Measurements from ENCODE around the gene PYGM. TPM values are rescaled to one million over a fixed set of nuclear protein-coding genes. Genes with fewer than 3 reads are reported as not detected.

PYGM gene
- total and polyA plus RNA-seq, 7 experiments from 2014 or later = 0.26 to 16.2 (median 12.3) TPM

DNA sequence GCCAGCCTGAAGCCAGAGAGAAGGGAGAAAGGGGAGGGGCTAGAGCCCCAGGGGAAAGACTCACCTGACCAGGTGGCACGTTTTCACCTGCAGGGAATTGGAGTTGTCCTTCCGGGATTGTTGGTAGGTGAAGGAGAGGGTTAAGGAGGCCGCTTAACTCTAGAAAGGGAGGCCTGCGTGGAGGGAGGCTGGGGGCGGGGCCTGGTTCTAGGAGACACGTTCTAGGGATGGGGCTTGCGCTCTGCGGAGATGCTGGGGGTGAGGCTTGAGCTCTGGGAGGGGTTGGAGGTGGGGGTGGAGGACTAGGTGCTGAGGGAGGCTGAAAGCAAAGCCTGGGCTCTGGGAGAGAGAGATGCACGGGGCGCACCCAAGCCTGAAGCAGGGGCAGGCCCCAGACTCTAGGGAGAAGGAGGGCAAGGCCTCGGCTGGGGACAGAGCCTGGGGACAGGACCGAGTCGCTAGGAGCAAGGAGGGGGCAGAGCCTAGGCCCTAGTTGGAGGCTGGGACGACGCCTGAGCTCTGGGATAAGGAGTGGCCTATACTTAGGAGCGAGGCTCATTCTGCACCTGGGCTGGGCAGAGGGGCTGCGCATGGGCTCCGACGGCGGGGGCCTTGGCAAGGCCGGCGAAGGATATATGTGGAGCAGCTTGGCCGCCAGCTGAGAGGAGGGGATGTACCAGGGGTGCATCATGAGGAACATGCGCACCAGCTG is 18.2 kb downstream of the PYGM start:
- Mint-ChIP-seq H3K27me3 (no peaks in the 10 kb centered on the region), H3K27ac (peak overlapping the region; percentile 18 to 85 (median 76)), H3K36me3 (peaks cover 4 to 24% (median 11%) of the 10 kb centered on the region in 5 donors), H3K9me3 (peaks cover 0 to 5% (median 0%) of the 10 kb centered on the region in 11 donors), H3K4me3 (peak overlapping the region; percentile 72 to 99 (median 81)), H3K4me1 (peaks cover 25 to 49% (median 38%) of the 10 kb centered on the region in 7 donors)
- Histone ChIP-seq H3K9me3 (ENCODE audit: control insufficient read depth in 2 of 3, low read length in 3 of 3) (no peaks in the 10 kb centered on the region), H3K36me3 (ENCODE audit: control insufficient read depth in 2 of 3, insufficient read depth in 3 of 3, low read length in 3 of 3) (peaks cover 7 to 69% (median 14%) of the 10 kb centered on the region in 3 experiments), H3K27me3 (ENCODE audit: control insufficient read depth in 2 of 2, insufficient read depth in 2 of 2, low read length in 2 of 2) (no peaks in the 10 kb centered on the region), H3K4me3 (ENCODE audit: low read length) (peak overlapping the region; percentile 98), H3K4me1 (ENCODE audit: control insufficient read depth in 2 of 2, insufficient read depth in 2 of 2, low read length in 2 of 2) (peaks cover 6 to 16% of the 10 kb centered on the region in 2 donors), H3K27ac (ENCODE audit: low read depth, low read length) (peak overlapping the region; percentile 97)
- CTCF ChIA-PET = interaction anchor here (0.6 to 18.4 kb wide), 8 partner anchors 8 to 105 kb away, joined by 3 to 305 read pairs (median 4); partner anchors contain the start of genes PYGM and SF1
- intact Hi-C loops (cut with micrococcal nuclease) = loop anchor here (1.0 to 10.0 kb wide), 4 partner anchors 18 to 381 kb away; partner anchors contain the start of genes ARL2 (in 1 of the 2), FAU (in 1 of the 2), MRPL49 (in 1 of the 2) and NRXN2 (in 1 of the 2)
- DNase-seq (no peak), ATAC-seq (no peak)
- POLR2A ChIA-PET = interaction anchor here (0.8 to 39.7 kb wide), 11 partner anchors 8 to 390 kb away, joined by 3 to 1956 read pairs (median 4); partner anchors contain the start of genes MAP4K2, NRXN2, PYGM and SF1

DNA sequence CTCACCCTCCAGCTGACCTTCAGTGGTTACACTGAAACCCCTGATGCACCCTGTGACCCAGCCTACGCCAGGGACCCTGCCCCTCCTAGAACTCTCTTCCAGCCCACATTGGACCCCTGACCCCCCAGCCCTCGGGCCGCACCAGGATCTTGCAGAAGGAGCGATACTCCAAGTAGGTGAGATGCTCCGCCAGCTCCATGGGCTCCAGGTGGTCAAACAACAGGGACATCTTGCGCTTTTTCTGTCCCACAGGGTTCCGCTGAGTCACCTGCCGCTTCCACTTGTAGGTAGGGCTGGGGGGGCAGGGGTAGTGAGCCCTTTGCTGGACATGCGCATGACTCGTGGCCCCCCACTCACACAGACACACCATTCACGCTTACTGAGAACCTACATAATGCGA is 19.9 kb downstream of the PYGM start:
- Mint-ChIP-seq H3K27ac (peak overlapping the region in 5 of 9 donors; percentile 41 to 90 (median 83)), H3K4me3 (peak overlapping the region in 4 of 10 donors; percentile 65 to 84 (median 76))
- intact Hi-C loops (cut with micrococcal nuclease) = loop anchor here (5.0 to 10.0 kb wide), 2 partner anchors 272 to 375 kb away; partner anchors contain the start of genes ARL2 (in 1 of the 2), TM7SF2 (in 1 of the 2) and ZNHIT2 (in 1 of the 2)

DNA sequence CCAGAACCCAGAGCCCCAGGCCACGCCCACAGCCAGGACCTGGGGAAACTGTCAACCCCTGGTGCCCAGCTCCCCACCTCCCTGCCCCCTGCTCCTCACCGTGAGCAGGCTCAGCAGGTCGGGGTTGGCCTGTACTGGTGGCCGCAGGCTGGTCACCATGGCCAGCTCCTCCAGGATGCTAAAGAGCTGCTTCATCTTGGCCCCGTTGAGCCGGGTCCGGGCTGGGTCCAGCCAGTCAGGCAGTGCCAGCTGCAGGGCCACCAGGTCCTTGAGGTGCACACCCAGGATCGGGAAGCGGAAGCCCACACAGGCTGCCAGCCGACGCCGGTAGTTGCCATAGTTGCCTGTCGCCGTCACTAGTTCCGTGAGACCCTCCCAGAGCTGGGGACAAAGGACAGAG is 23.1 kb downstream of the PYGM start:
- H3K36me3 ChIP-seq (ENCODE audit: control insufficient read depth in 2 of 3, insufficient read depth in 3 of 3, low read length in 3 of 3) = peaks cover 15 to 94% (median 39%) of the 10 kb centered on the region in 3 experiments
- ChIA-PET POLR2A (interaction anchor here (1.1 to 39.7 kb wide), 3 partner anchors 8 to 49 kb away, joined by 3 to 1956 read pairs (median 3); partner anchors contain the start of genes PYGM and SF1), CTCF (no interaction called here)
- ATAC-seq (no peak), DNase-seq (no peak)
- Mint-ChIP-seq H3K4me3 (peak overlapping the region in 3 of 10 donors; percentile 9 to 64 (median 61)), H3K9me3 (no peaks in the 10 kb centered on the region), H3K4me1 (peaks cover 21 to 64% (median 49%) of the 10 kb centered on the region in 7 donors), H3K27me3 (no peaks in the 10 kb centered on the region), H3K36me3 (peaks cover 4 to 38% (median 23%) of the 10 kb centered on the region in 5 donors), H3K27ac (peak overlapping the region in 4 of 9 donors; percentile 16 to 83 (median 76))
- H3K4me1 ChIP-seq (ENCODE audit: control insufficient read depth in 2 of 2, insufficient read depth in 2 of 2, low read length in 2 of 2) = peaks cover 0 to 13% of the 10 kb centered on the region in 2 donors
- H3K9me3 ChIP-seq (ENCODE audit: control insufficient read depth in 2 of 3, low read length in 3 of 3) = no peaks in the 10 kb centered on the region
- H3K27ac ChIP-seq (ENCODE audit: low read depth, low read length) = peak overlapping the region; percentile 23
- no peak overlapping the region for H3K4me3 ChIP-seq (ENCODE audit: low read length)
- no peaks in the 10 kb centered on the region for H3K27me3 ChIP-seq (ENCODE audit: control insufficient read depth in 2 of 2, insufficient read depth in 2 of 2, low read length in 2 of 2)
- intact Hi-C loops (cut with micrococcal nuclease) = no loop called here

More for the DNA sequence above, 19.9 kb downstream of the PYGM start:
- Histone ChIP-seq H3K4me3 (ENCODE audit: low read length) (no peak overlapping the region), H3K27me3 (ENCODE audit: control insufficient read depth in 2 of 2, insufficient read depth in 2 of 2, low read length in 2 of 2) (no peaks in the 10 kb centered on the region), H3K36me3 (ENCODE audit: control insufficient read depth in 2 of 3, insufficient read depth in 3 of 3, low read length in 3 of 3) (peaks cover 15 to 80% (median 31%) of the 10 kb centered on the region in 3 experiments), H3K27ac (ENCODE audit: low read depth, low read length) (no peak overlapping the region), H3K4me1 (ENCODE audit: control insufficient read depth in 2 of 2, insufficient read depth in 2 of 2, low read length in 2 of 2) (peaks cover 0 to 16% of the 10 kb centered on the region in 2 donors), H3K9me3 (ENCODE audit: control insufficient read depth in 2 of 3, low read length in 3 of 3) (no peaks in the 10 kb centered on the region)
- ChIA-PET POLR2A (interaction anchor here (0.6 to 39.7 kb wide), 4 partner anchors 15 to 372 kb away, joined by 3 to 1956 read pairs (median 5); partner anchors contain the start of genes PYGM, SF1 and TM7SF2), CTCF (interaction anchor here (1.4 to 18.4 kb wide), 2 partner anchors 18 to 28 kb away, joined by 4 to 305 read pairs; partner anchors contain the start of gene PYGM)
- Mint-ChIP-seq H3K4me1 (peaks cover 25 to 56% (median 39%) of the 10 kb centered on the region in 7 donors), H3K9me3 (peaks cover 0 to 5% (median 0%) of the 10 kb centered on the region in 11 donors), H3K36me3 (peaks cover 4 to 33% (median 18%) of the 10 kb centered on the region in 5 donors), H3K27me3 (no peaks in the 10 kb centered on the region)
- no peak for ATAC-seq
- DNase-seq = no peak

DNA sequence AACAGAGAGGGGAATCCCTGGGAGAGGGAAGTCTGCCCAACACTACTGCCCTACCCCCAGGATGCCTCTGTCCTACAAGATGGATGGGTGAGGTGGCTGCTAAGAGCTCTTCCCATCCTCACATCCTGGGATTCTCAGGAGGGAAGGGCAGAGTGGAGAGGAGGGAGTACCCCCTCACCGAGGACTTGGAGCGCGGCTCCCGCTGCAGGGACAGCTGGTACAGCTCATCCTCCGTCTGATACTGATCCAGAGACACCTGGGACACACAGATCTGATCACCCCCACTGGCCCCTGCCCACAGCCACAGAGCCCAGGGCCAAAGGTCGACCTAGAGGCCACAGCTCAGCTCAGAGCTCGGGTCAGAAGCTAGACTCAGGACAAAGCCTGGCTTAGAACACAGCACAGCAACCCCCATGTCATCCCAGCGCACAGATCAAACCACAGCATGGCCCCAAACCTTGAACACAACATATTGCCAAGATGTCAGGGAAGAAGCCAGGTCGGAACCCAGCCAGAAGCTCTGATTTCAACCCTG is 24.0 kb downstream of the PYGM start:
- H3K4me3 Mint-ChIP-seq = peak overlapping the region in 2 of 10 donors; percentile 41 to 64
- H3K4me1 Mint-ChIP-seq = peaks cover 14 to 60% (median 44%) of the 10 kb centered on the region in 7 donors
- H3K27ac ChIP-seq (ENCODE audit: low read depth, low read length) = no peak overlapping the region
- no peaks in the 10 kb centered on the region for H3K9me3 ChIP-seq (ENCODE audit: control insufficient read depth in 2 of 3, low read length in 3 of 3)
- H3K27me3 Mint-ChIP-seq = no peaks in the 10 kb centered on the region
- intact Hi-C loops (cut with micrococcal nuclease) = no loop called here
- ATAC-seq = no peak
- peaks cover 0 to 6% of the 10 kb centered on the region in 2 donors for H3K4me1 ChIP-seq (ENCODE audit: control insufficient read depth in 2 of 2, insufficient read depth in 2 of 2, low read length in 2 of 2)
- peaks cover 15 to 93% (median 37%) of the 10 kb centered on the region in 3 experiments for H3K36me3 ChIP-seq (ENCODE audit: control insufficient read depth in 2 of 3, insufficient read depth in 3 of 3, low read length in 3 of 3)
- DNase-seq = no peak
- H3K9me3 Mint-ChIP-seq = no peaks in the 10 kb centered on the region
- ChIA-PET POLR2A (interaction anchor here (0.8 to 39.7 kb wide), 6 partner anchors 10 to 134 kb away, joined by 3 to 1956 read pairs (median 3); partner anchors contain the start of genes PYGM and SF1), CTCF (interaction anchor here (0.6 kb wide), 1 partner anchor 44 kb away, joined by 3 read pairs; no protein-coding TSS in a partner anchor)
- no peaks in the 10 kb centered on the region for H3K27me3 ChIP-seq (ENCODE audit: control insufficient read depth in 2 of 2, insufficient read depth in 2 of 2, low read length in 2 of 2)
- H3K4me3 ChIP-seq (ENCODE audit: low read length) = no peak overlapping the region
- H3K36me3 Mint-ChIP-seq = peaks cover 4 to 41% (median 26%) of the 10 kb centered on the region in 5 donors
- H3K27ac Mint-ChIP-seq = peak overlapping the region in 7 of 9 donors; percentile 16 to 83 (median 60)

DNA sequence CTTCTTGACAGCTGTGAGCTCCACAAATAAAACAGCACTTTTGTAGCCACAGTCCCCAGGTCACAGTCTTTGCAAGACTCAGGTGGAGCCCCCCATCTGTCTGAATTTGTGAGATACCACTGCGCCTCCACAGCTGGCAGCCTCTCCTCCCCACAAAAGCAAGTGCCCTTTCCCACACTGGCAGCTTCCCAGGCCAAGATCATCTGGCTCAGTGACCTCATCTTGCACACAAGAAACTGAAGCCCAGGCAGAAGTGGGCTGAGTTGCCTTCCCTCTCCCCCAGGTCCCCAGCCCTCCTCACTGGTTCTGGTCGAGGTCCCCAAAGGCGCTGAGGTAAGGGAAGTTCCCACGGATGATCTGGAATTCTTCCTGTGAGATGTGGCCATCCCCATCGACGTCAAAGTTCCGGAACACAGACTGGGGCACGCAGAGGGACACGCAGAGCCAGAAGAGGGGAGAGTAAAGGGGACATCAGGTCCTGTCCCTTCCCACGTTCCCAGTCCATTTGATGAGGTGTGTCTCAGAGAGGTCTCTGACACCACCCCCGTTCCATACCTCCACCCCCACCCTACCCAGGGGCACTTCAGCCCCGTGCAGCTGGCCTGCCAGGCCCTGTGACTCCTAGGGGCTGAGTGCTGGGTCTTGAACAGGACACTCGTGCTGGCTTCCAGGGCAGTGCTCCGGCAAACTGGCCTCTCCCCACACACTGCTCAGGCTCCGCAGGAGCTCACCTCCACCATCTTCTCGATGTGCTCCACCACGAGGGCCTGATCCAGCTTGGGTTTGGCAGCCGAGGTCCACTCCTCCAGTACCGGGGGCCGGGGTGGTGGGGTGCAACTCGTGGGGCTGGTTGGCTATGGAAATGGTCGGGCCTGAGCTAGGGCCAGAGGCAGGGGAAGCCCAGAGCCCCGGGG is 24.7 kb downstream of the PYGM start:
- Histone ChIP-seq H3K4me3 (ENCODE audit: low read length) (no peak overlapping the region), H3K27ac (ENCODE audit: low read depth, low read length) (peak overlapping the region; percentile 7), H3K4me1 (ENCODE audit: control insufficient read depth in 2 of 2, insufficient read depth in 2 of 2, low read length in 2 of 2) (peaks cover 0 to 6% of the 10 kb centered on the region in 2 donors), H3K36me3 (ENCODE audit: control insufficient read depth in 2 of 3, insufficient read depth in 3 of 3, low read length in 3 of 3) (peaks cover 16 to 93% (median 40%) of the 10 kb centered on the region in 3 experiments), H3K9me3 (ENCODE audit: control insufficient read depth in 2 of 3, low read length in 3 of 3) (no peaks in the 10 kb centered on the region), H3K27me3 (ENCODE audit: control insufficient read depth in 2 of 2, insufficient read depth in 2 of 2, low read length in 2 of 2) (no peaks in the 10 kb centered on the region)
- Mint-ChIP-seq H3K27ac (peak overlapping the region in 6 of 9 donors; percentile 54 to 77 (median 63)), H3K27me3 (no peaks in the 10 kb centered on the region), H3K9me3 (no peaks in the 10 kb centered on the region), H3K36me3 (peaks cover 0 to 40% (median 21%) of the 10 kb centered on the region in 5 donors), H3K4me1 (peaks cover 8 to 53% (median 37%) of the 10 kb centered on the region in 7 donors), H3K4me3 (no peak overlapping the region)
- ChIA-PET POLR2A (interaction anchor here (0.9 to 39.7 kb wide), 5 partner anchors 8 to 135 kb away, joined by 3 to 1956 read pairs (median 3); partner anchors contain the start of genes PYGM, RASGRP2 and SF1), CTCF (interaction anchor here (0.7 kb wide), 2 partner anchors 8 to 25 kb away, joined by 3 read pairs; partner anchors contain the start of gene PYGM)
- intact Hi-C loops (cut with micrococcal nuclease) = no loop called here
- DNase-seq (no peak), ATAC-seq (no peak)
